ENCODE results near the gene TMEM95.
A peak's percentile ranks its signal among the peaks of the same experiment; 100 is the strongest.
"Not testable (repeated sequence)": the region's sequence is repeated elsewhere in the genome, so short reads cannot be mapped to it uniquely, and the experiment has no call there.

Gene TMEM95

GRCh38 chr17:7329374-7329996 lies 25.5 kb upstream of the TMEM95 start:
- peak; percentile 100 for DNase-seq (ENCODE audit: low read depth in 2 of 2)
- no peak for TF ChIP-seq CTCF (IDR thresholded peaks at IDR 0.05; ENCODE audit: low read depth, low read length)
- peak overlapping the region; percentile 89 to 90 for H3K4me3 ChIP-seq (replicated peaks in 1 of 2; ENCODE audit: low read depth in 2 of 2, low read length in 2 of 2)

- peak overlapping the region; percentile 89 to 90 for H3K4me3 ChIP-seq (replicated peaks in 1 of 2; ENCODE audit: low read depth in 2 of 2, low read length in 2 of 2)
- no peak for TF ChIP-seq CTCF (IDR thresholded peaks at IDR 0.05; ENCODE audit: low read depth, low read length)
- peak; percentile 77 to 82 for DNase-seq (ENCODE audit: low read depth in 2 of 2)
Measured at GRCh38 chr17:7329997-7330637, 24.8 kb upstream of the TMEM95 start.

GRCh38 chr17:7330638-7331015 lies 24.3 kb upstream of the TMEM95 start:
- no peak for TF ChIP-seq CTCF (IDR thresholded peaks at IDR 0.05; ENCODE audit: low read depth, low read length)
- H3K4me3 ChIP-seq (replicated peaks in 1 of 2; ENCODE audit: low read depth in 2 of 2, low read length in 2 of 2): peak overlapping the region; percentile 89 to 90
- no peak for DNase-seq (ENCODE audit: low read depth in 2 of 2)

- DNase-seq (ENCODE audit: low read depth in 2 of 2): no peak
- no peak for TF ChIP-seq CTCF (IDR thresholded peaks at IDR 0.05; ENCODE audit: low read depth, low read length)
- H3K4me3 ChIP-seq (replicated peaks in 1 of 2; ENCODE audit: low read depth in 2 of 2, low read length in 2 of 2): no peak overlapping the region
Measured at GRCh38 chr17:7332111-7332510, 22.8 kb upstream of the TMEM95 start.

GRCh38 chr17:7332600-7333069 lies 22.3 kb upstream of the TMEM95 start:
- not testable (repeated sequence) for DNase-seq (ENCODE audit: low read depth in 2 of 2)

GRCh38 chr17:7334938-7335538 lies 19.9 kb upstream of the TMEM95 start:
- TF ChIP-seq CTCF (IDR thresholded peaks at IDR 0.05; ENCODE audit: low read depth, low read length): no peak
- H3K4me3 ChIP-seq (replicated peaks in 1 of 2; ENCODE audit: low read depth in 2 of 2, low read length in 2 of 2): no peak overlapping the region
- no peak for DNase-seq (ENCODE audit: low read depth in 2 of 2)

More at GRCh38 chr17:7332600-7333069, 22.3 kb upstream of the TMEM95 start:
- H3K4me3 ChIP-seq (replicated peaks in 1 of 2; ENCODE audit: low read depth in 2 of 2, low read length in 2 of 2): not testable (repeated sequence)

GRCh38 chr17:7335765-7336164 lies 19.2 kb upstream of the TMEM95 start:
- H3K4me3 ChIP-seq (replicated peaks in 1 of 2; ENCODE audit: low read depth in 2 of 2, low read length in 2 of 2): not testable (repeated sequence)

More at GRCh38 chr17:7335765-7336164, 19.2 kb upstream of the TMEM95 start:
- not testable (repeated sequence) for DNase-seq (ENCODE audit: low read depth in 2 of 2)
